ENCODE data around the gene IGSF6.
"Not testable (repeated sequence)": the region's sequence is repeated elsewhere in the genome, so short reads cannot be mapped to it uniquely, and the experiment has no call there.

IGSF6 gene

DNA sequence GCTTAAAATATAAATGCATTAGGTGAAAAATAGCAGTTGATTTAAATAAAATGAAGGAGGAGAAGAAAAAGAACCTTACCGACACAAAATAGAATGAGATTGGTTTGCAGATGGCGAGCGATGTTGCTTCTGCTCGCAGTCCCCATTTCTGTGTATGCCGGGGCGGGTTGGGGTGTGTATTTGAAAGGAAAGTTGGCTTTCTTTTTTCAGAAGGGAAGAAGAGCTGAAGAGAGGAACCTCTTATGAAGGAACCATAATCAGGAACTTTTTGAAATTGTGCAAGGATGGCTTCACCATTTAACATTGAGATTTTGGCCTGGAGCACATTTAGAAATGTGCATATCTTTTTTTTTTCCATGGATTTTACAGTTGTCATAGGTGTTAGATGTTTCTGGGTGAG is at the start of gene IGSF6:
IGSF6 (minus strand) TSS at position 156 of the 400 bp plus-strand sequence; CDS start at position 146, 10 bp downstream.
- no peak for DNase-seq (ENCODE audit: low spot score)

DNA sequence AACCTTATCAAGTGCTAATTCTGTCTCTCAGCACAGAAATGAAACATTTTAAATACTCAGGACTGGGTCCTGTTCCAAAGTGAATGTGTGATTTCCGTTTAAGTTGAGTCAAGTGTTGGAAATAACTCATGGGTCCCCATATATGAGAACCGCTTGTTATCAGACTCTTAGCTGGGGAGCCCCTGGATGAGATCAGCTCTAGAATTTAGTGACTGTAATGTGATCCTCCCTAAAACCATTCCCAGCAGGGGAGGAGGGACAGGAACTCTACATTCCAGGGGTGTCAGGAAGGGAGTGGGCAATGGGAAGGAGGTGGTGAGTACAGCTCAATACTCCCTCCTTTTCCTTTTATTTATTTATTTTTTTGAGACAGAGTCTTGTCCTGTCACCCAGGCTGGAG is 48.9 kb upstream of the IGSF6 start:
- DNase-seq (ENCODE audit: low spot score), result no peak

DNA sequence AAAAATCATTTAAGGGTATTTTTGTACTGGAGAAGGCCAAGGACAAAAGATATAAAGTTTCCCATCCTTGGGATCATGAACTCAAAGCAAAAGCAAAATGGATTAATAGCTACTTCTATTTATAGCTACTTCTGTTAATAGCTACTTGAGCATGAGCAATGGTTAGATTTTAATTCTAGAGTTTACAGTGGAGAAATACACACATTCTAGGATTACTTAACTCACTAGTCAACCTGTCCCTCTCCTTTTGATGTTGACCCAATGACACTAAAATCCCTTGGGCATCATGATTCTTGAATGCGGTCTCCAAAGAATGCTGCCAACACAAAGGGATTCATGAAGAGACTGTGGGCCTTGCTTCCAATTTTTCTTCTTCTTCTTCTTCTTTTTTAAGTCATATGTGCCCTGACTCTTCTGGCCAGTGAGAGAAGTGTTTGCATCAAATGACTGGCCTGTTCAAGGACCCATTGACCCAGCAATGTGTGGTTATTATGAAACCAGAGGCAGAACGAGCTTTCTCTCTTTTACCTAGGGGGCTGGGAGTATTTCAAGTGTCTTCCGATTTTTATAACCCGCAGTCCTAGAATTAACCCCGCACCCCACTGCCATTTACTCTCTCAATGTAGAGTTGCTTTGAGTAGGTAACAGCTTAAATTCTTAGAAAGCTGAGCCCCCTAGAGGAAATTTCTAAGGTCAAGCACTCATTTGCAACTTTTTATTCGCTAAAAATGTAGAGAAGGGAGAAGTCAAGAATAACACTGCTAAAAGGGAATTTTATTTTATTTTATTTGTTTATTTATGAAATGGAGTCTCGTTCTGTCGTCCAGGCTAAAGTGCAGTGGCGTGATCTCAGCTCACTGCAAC is 46.0 kb upstream of the IGSF6 start:
- DNase-seq (ENCODE audit: low spot score), result no peak

- DNase-seq (ENCODE audit: low spot score), result no peak
Measured at GRCh38 chr16:21697032-21697431, 44.6 kb upstream of the IGSF6 start.

DNA sequence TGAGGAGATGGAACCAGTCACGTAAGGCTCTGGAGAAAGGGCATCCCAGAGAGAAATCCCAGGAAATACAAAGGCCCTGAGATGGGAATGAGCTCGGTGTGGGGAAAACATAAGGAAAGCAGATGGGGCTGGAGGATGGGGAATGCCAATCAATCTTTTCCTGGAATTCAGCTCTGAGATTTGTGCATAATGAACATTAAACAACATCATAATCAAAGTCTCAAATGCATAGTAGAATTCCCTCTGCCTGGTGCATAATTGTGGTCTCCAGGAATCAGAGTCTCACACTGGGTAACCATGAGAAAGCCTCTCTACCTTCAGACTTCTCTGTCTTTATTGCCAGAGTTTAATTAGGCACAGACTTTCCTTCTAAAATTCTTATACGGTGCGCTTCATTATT is 42.2 kb upstream of the IGSF6 start:
- no peak for DNase-seq (ENCODE audit: low spot score)

GRCh38 chr16:21690967-21691366 is 38.6 kb upstream of the IGSF6 start:
- not testable (repeated sequence) for DNase-seq (ENCODE audit: low spot score)

DNA sequence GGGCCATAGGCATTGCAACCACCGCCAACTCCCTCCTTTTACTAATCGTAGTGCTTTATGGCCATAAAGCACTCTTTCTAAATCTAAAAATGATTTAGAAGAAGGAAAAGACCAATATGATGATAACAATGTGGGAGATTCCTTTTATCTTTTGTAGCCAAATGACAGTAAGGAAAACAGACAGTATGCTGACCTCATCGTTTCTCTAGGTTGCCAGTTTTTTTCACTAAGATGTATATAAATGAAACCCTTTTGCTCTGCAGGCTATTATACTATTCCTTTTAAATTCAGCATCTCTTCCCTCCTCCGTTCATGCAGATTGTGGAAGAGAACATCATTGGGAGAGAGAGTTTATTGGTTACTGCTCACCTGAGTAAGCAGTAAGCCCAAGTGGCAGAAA is 36.7 kb upstream of the IGSF6 start:
- no peak for DNase-seq (ENCODE audit: low spot score)

DNA sequence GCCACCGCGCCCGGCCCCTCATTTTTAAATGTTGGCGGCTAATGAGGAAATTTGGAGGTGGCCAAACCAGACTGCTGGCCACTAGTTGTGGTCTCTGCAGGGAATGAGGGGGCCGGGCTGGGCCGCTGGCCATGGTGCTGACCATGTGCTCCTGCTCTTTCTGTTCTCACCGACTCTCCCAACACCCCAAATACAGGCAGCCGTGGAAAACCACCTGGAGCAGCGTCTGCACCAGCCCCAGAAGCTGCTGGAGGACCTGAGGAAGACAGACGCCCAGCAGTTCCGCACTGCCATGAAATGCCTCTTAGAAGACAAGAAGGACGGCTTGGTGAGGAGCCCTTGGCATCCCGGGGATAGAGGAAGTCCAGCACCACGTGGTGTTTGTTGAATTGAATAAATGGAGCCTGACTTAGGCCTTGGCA is 32.6 kb upstream of the IGSF6 start:
- no peak for DNase-seq (ENCODE audit: low spot score)

DNA sequence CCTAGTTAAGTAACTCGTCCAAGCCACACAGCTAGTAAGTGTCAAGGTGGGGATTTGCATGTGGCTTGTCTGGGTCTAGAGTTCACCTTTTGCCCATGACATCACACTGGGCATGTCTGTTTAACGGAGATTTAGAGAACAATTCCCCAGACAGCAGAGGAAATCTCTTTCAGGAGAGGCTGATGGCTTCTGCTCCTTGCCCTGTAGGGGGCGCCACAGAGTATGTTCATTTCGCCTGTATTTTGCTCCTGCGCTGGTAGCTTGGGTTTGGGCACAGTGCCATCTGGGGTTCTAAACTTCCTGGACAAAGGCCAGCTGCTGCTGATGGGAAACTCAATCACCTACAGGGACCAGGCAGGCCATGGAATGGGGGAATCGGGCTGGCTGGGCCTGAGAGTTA is 31.8 kb upstream of the IGSF6 start:
- peak; percentile 69 for DNase-seq (ENCODE audit: low spot score)

DNA sequence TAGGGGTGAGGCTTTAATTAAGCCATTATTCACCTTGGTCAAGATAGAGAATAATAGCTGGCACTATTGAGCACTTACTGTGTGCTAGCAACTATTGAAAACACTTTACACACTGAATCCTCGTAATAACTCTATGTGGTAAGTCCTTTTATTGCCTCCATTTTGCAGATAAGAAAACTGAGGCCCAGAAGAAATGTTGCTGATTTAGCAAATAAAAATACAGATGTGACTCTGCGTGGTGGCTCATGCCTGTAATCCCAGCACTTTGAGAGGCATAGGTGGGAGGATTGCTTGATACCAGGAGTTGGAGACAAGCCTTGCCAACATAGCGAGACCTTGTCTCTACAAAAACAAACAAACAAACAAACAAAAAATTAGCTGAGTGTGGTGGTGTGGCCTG is 30.8 kb upstream of the IGSF6 start:
- DNase-seq (ENCODE audit: low spot score), result no peak

DNA sequence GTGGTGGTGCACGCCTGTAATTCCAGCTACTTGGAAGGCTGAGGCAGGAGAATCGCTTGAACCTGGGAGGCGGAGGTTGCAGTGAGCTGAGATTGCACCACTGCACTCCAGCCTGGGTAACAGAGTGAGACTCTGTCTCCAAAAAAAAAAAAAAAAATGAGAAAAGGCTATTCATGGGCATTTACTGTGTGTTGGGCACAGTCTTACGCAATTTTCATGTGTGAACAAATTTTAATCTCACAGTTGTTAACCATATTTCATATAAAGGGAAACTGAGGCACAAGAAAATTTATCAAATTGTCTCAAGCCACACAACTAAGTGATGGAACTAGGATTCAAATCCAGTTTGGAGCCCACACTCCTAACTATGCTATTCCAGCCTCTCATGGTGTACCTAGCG is 28.3 kb upstream of the IGSF6 start:
- DNase-seq (ENCODE audit: low spot score), result not testable (repeated sequence)

DNA sequence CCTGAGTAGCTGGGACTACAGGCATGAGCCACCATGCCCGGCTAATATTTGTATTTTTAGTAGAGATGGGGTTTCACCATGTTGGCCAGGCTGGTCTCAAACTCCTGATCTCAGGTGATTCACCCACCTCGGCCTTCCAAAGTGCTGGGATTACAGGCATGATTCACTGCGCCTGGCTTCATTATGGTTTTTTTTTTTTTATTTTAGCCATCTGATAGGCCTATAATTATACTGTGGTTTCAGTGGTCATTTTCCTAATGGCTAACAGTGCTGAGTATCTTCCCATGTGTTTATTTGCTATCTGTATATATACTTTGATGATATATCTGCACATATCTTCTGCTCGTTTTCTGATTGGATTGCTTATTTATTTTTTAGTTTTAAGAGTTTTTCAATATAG is 22.0 kb upstream of the IGSF6 start:
- DNase-seq (ENCODE audit: low spot score), result not testable (repeated sequence)

GRCh38 chr16:21673469-21673868 is 21.1 kb upstream of the IGSF6 start:
- DNase-seq (ENCODE audit: low spot score), result no peak

DNA sequence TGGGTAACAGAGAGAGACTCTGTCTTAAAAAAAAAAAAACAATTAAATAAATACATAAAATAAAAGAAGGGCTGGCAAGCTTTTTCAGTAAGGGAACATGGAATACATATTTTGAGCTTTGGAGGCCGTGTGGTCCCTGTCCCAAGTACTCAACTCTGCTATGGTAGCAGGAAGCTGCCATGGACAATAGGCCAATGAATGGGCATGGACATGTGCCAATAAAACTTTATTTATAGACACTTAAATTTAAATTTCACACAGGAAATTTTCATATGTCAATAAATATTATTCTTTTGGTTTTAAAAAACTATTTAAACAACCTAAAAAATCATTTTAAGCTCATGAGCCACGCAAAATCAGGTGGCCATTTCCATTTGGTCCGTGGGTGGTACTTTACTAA is 15.2 kb upstream of the IGSF6 start:
- DNase-seq (ENCODE audit: low spot score), result no peak

- DNase-seq (ENCODE audit: low spot score), result no peak
Measured at GRCh38 chr16:21666772-21667171, 14.4 kb upstream of the IGSF6 start.

DNA sequence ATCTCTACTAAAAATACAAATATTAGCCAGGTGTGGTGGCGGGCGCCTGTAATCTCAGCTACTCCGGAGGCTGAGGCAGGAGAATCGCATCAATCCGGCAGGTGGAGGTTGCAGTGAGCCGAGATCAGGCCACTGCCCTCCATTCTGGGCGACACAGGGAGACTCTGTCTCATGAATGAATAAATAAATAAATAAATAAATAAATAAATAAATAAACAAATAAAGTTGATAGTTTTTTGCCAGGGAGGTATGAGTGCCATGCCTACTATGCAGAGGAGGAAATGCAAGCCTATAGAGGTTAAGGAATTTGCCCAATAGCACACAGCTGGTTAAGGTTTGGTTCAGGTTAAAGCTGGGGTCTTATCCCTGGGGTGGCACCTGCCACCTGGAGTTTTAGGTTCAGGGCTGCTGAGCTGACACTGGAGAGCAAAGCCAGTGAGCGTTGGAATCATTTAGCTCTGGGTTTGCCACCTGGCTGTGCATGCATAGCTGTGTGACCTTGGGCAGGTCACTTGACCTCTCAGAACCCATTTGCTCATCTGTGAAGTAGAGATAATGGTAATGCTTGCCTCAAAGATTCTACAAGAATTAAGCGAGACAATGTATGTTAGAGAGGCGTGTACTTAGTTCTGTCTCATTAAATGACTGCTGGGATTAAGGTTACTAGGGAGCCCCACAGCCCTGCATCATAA is 12.5 kb upstream of the IGSF6 start:
- no peak for DNase-seq (ENCODE audit: low spot score)

GRCh38 chr16:21663889-21664647 is 11.7 kb upstream of the IGSF6 start, which contains the start of gene OTOA:
OTOA (plus strand) TSS chr16:21663968; CDS start chr16:21678515, 14,547 bp downstream.
- peak; percentile 56 for DNase-seq (ENCODE audit: low spot score)

DNA sequence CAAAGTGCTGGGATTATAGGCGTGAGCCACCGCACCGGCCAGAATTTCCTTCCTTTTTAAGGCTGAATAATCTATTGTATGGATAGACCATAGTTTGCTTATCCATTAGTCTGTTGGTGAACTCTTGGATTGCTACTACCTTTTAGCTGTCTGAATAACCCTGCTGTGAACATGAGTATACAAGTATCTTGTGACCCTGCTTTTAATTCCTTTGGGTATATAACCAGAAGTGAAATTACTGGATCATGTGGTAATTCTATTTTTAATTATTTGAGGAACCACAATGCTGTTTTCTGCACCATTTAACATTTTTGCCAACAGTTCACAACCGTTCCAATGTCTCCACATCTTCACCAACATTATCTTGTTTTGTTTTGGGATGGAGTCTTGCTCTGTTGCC is 6.7 kb upstream of the IGSF6 start:
- DNase-seq (ENCODE audit: low spot score), result no peak

GRCh38 chr16:21656795-21657768 is 4.7 kb upstream of the IGSF6 start:
- peak; percentile 65 for DNase-seq (ENCODE audit: low spot score)

DNA sequence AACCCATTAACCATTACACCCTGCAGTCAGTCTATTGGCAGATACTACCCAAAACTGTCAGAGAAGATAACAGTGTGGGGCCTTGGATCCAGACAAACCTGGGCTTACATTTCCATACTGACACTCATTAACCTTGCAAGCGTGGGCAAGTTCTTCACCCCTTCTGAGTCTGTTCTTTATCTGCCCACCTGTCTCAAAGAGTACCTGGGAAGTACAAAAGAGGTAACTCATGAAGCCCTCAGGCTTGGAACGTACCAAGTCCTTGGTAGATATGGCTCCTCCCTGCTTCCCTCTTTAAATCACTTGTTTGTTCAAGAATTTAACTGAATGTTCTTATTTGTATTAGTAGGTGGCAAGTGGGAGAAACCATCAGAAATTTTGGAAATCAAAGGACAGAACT is 2.5 kb upstream of the IGSF6 start:
- DNase-seq (ENCODE audit: low spot score), result no peak

DNA sequence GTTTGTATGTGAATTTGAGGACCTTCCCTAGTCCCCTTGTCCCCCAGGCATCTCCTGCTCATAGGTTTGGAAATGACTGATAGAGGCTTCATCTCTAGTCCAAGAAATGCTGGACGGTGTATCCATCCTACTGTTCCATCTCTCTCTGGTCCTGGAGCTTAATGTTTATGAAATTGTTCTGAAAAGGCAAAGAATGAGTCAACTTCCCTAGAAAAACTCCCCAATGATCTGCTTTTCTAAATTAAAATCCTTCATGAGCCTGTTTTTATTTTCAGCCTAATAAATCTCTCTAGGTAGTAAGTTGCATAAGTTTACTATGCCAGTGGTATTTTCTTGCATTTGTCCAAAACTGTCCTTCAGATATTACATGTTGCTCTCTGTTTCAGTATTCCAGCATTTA is 2.1 kb upstream of the IGSF6 start:
- DNase-seq (ENCODE audit: low spot score), result no peak
